ENCODE results near the gene PPM1L. TPM values are rescaled to one million over a fixed set of nuclear protein-coding genes. Genes with fewer than 3 reads are reported as not detected.

The PPM1L gene
- total RNA-seq, 1 donor from 2014 or later: 11.3 TPM

GRCh38 chr3:160810362-160811236 is 54.6 kb downstream of the PPM1L start:
- no peak for ATAC-seq

GRCh38 chr3:160811237-160811548 is 55.2 kb downstream of the PPM1L start:
- ATAC-seq: no peak

- no peak for ATAC-seq
Measured at GRCh38 chr3:160812304-160812703, 56.3 kb downstream of the PPM1L start.

- ATAC-seq: no peak
Measured at GRCh38 chr3:160815280-160815679, 59.2 kb downstream of the PPM1L start.

- ATAC-seq: no peak
Measured at GRCh38 chr3:160820022-160820421, 64.0 kb downstream of the PPM1L start.

GRCh38 chr3:160820430-160820829 is 64.4 kb downstream of the PPM1L start:
- ATAC-seq: no peak

GRCh38 chr3:160822936-160823335 is 66.9 kb downstream of the PPM1L start:
- no peak for ATAC-seq

GRCh38 chr3:160825311-160825800 is 69.3 kb downstream of the PPM1L start:
- no peak for ATAC-seq

GRCh38 chr3:160826408-160826807 is 70.4 kb downstream of the PPM1L start:
- ATAC-seq: no peak

- no peak for ATAC-seq
Measured at GRCh38 chr3:160826991-160827390, 71.0 kb downstream of the PPM1L start.

- ATAC-seq: no peak
Measured at GRCh38 chr3:160827516-160827915, 71.5 kb downstream of the PPM1L start.

GRCh38 chr3:160828880-160829279 is 72.8 kb downstream of the PPM1L start:
- no peak for ATAC-seq

GRCh38 chr3:160829486-160830009 is 73.5 kb downstream of the PPM1L start:
- no peak for ATAC-seq

GRCh38 chr3:160830796-160831195 is 74.8 kb downstream of the PPM1L start:
- ATAC-seq: no peak

GRCh38 chr3:160831401-160831800 is 75.4 kb downstream of the PPM1L start:
- ATAC-seq: no peak

GRCh38 chr3:160837394-160837980 is 81.5 kb downstream of the PPM1L start:
- peak; percentile 51 for ATAC-seq

GRCh38 chr3:160840590-160840989 is 84.6 kb downstream of the PPM1L start:
- ATAC-seq: no peak

- ATAC-seq: no peak
Measured at GRCh38 chr3:160841455-160841854, 85.4 kb downstream of the PPM1L start.

- ATAC-seq: no peak
Measured at GRCh38 chr3:160842021-160843005, 86.3 kb downstream of the PPM1L start.

GRCh38 chr3:160851629-160852210 is 95.7 kb downstream of the PPM1L start:
- ATAC-seq: no peak

GRCh38 chr3:160852856-160853255 is 96.8 kb downstream of the PPM1L start:
- no peak for ATAC-seq

- no peak for ATAC-seq
Measured at GRCh38 chr3:160856450-160856849, 100.4 kb downstream of the PPM1L start.
